Measurements from ENCODE around the gene PPP1R9B.

Gene PPP1R9B

DNA sequence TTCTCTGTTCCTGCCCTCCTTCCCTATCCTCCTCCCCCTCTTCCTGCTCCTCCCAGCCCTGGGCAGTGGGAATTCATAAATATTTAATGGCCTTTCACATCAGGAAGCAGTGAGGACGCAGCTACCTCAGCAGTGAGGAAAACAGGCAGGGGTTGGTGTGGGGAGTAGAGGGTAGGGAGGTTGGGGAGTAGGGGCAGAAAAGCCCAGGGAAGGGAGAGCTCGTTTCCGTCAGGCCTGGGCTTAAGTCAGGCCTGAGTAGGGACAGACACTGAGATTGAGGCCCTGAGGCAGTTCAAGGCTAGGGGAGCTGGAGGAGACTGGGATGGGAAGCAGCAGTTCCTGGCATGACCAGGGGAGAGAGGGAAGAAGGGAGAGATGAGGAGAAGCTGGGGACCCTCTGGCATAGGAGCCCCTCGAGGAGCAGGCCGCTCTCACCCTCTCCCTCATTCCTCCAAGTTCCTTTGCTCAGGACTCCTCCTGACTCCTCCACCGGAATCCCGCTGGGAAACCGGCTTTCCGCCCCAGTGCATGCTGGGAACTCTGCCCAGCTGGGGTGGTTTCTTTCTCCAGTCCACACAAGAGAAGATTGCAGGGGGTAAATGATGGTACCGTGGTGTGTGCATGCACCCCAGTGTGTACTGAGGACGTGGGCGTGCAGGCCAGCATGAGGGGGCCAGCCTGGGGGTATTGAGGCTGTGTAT is 26.7 kb downstream of the PPP1R9B start:
- DNase-seq, result no peak

DNA sequence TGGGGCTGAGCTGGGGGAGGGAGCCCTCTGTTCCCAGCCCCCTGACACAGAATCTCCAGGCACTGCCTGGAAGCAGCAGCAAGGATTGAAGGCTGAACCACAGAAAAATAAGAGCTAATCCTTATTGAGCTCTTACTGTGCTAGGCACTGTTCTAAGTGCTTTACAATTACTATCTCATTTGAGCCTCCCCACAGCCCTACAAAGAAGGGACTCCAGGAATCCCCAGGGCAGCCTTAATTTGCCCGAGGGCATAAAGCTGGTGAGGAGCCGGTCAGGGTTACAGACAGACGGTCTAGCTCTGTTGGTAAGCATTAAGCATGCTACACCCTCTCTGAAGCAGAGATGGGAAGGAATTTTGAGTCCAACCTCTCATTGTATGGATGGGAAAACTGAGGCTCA is 27.5 kb downstream of the PPP1R9B start:
- no peak for DNase-seq

DNA sequence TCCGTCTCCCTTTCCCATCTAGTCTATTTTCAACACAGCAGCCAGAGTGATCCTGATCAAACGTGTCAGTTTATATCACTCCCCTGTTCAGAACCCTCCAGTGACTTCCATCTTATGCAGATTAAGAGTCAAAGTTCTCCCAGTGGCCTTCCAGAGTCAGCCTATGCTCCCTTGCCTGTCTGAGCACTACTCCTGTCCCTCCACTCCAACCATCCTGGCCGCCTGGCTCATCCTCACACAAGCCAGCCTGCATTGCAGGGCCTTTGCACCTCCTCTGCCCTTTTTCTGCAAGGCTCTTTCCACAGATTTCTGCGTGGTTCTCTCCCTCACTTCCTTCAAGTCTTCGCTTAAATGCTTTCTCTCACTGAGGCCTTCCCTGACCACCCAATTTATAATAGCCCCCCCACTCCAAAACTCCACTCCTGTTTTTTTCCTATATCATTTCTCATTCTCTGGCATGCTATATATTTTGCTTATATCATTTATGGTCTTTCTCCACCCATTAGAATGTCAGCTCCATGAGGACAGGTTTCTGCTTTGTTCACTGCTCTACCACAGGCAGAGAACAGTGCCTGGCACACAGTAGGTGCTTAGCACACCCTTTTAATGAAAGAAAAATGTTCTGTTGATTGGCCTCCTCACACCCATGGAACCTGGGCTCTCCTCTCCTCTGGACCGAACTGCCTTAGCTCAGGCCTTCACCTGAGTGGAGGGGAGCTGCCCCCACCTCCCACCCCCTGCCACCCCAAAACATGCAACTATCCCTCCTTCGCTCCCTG is 29.8 kb downstream of the PPP1R9B start:
- no peak for DNase-seq

DNA sequence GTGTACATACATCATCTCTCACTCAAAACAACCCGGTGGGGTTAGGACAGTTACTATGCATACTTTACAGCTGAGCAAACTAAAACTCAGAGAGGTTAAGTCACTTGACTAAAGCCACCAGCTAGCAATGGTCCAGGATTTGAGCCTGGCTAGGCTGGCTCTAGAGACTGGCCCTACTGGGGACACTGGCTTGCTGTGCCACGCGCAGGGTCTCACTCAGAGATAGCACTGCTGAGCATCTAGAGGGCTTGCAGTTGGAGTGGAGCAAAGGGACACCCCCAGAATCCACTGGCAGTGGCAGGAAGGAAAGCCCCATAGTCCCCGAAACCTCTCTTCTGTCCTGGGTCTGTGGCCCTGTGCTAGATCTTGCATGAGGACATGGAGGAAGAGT is 31.7 kb downstream of the PPP1R9B start:
- no peak for DNase-seq

DNA sequence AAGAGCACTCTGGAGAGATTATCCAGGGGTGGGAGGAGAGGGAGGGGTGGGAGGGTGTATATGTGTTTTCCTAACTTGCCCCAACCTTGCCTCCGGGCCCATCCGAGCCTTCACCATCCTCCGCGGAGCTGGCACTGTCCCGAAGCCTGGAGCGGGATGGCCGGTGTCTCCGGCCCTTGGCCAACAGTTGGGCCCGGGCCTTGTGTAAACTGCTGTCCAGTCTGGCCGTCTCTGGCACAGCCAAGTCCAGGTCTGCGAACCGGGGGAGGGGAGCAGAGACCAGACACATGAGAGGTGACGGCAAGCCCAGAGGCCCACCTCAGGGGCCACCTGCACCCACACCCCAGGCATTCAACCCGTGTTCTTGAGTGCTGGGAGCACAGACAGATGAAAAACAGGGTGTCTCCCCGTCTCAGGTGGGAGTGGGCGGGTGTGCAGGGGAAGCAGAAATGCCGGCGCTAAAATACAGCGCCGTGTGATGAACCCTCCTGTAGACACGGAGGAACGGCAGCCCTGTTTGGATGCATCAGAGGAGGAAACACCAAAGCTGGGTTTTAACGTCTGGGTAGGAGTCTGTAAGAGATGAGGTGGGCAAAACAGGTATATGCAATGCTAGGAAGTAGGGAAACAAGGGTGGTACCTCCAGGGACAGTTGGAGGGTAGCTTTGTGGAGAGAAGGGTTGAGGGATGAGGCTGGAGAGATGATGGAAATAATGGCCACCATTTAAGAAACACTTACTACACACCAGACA is 32.2 kb downstream of the PPP1R9B start:
- DNase-seq, result no peak

DNA sequence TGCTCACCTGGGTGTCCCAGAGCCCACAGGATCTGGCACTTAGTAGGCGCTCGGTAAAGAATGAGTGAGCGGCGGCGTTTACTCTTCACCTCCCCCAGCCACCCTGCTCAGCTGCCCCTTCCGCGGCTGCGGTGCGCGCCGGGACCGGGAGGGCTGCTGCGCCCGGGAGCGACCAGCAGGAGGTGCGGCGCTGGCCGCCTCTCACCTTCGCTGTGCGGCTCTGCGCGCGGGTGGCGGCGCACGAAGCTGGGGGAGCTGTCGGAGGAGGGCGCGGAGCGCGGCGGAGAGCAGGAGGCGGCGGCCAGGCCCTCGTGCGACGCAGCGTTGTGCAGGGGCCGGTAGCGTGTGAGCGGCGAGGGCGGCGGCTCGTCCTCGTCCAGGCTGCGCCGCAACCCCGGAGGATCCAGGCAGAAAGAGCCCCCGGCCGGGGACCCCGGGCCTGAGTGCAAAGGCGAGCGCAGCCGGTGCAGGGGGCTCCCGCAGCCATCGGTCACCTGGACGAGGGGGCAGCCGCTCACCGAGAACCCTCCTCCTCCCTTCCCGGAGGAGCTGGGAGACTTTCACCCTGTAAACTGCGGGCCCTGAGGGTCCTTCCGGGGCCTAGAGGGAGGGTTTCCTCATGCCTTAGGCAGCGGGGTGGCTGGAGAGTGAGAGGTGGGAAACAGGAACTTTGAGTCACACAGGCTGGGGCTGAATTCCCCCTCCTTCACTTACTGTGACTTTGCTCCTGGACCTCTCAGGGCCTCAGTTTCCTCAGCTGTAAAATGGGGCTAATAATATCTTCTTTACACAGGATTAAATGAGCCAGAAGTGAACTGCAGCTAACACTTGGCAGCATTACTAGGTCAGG is 33.0 kb downstream of the PPP1R9B start:
- peak; percentile 62 for DNase-seq

DNA sequence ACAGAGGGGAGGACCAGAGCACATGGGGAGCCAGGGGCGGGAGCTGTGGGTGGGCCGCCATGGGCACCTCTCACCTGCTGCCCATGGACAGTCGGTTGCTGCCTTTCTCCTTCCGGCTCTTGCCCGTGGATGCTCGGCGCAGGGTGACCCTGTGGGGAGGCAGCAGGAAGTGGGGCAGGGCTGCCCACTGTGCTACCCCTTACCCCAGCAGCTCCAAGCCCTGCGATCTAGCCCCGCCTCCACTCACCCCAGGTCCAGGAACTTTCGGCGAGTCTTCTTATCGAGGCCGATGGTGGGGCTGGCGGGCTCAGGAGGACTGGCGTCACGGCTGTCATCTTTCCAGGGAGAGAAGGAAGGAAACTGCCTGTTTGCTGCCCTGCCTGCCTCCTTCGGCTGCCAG is 34.7 kb downstream of the PPP1R9B start:
- no peak for DNase-seq

DNA sequence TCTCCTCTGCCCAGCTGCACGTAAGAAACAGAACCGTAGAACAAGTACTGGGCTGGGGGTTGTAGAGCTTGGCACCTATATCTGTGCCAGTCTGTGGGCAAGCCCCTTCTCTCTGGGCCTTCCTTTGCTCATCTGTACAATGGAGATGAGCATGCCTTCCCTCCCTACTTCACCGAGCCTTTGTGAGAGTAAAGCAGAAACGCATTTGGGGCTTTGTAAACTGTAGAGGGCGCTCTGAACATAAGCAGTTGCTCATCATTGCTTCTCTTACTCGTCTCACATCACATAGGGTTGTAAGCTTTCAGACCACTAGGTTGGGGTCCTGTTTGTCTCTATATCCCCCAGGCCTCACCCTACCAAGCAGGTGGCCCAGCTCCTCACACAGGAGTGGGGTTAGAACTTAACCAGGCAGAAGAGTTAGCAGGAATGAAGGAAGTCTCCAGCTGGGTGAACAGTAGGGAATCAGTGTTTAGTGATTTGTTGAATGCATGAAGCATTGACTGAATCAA is 35.6 kb downstream of the PPP1R9B start:
- no peak for DNase-seq

DNA sequence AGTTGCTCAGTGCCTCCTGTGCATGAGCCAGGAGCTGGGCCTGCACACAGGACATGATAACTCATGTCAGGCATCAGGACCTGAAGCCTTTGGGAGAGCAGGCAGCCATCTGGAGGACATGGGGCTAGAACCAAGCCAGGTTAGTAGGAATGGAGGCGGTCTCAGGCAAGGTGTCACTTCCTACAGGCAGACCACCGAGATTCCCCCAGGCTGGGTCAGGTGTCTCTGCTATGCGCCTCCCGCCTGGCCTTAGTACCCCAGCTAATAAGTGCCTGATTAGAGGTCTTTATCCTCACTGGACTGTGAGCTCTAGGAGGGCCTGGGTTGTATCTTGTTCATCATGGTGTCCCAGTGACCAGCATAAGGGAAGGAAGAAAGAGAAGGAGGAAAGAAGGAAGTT is 36.1 kb downstream of the PPP1R9B start:
- DNase-seq, result no peak

DNA sequence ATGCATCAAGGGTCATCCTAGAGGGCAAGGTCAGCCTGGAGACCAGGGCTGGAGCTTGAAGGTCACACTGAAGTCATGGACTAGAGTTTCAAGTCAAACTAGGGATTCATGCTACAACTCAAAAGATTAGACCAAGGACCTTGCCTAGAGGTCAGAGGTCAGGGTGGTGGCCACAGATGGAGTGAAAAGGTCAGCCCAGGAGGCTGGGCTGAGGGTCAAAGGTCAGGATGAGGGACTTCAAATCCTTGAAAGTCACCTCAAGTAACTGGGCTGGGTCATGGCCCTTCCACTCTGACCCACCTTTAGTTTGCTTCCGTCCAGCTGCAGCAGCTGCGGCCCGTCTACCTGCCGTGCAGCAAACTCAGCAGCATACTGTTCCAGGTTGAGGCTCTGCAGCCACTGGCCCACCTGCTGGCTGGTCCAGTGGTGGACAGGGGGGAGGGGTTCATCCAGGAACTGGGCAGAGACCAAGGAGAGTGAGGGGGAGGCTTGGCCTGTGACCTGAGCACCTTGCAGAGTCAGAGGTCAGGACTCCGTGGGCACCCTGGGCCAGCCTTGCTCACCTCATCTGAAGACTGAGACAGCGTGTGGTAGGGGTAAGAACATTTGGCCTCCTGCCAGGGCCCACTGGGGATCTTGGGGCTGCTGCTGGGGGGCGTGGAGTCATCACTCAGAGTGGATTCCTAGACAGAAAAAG is 36.7 kb downstream of the PPP1R9B start:
- DNase-seq, result no peak

DNA sequence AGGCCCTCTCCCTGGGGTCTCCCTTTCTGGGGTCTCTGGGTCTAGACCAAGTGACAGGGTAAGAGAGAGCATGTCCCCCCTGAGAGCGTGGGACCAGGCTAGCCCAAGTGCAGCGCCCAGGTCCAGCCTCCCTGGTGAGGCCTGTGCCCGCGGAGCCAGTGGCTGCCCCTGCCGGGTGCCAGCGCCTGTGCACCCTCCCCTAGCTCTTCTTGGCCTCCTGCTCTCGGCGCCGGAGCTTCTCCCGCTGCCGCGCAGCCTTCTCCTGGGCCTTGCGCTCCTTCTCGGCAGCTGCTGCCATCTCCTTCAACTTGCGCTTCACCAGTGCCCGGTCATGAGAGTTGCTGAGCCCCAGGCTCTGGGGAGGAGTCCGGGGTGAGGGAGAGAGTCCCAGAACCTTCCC is 37.8 kb downstream of the PPP1R9B start:
- no peak for DNase-seq

DNA sequence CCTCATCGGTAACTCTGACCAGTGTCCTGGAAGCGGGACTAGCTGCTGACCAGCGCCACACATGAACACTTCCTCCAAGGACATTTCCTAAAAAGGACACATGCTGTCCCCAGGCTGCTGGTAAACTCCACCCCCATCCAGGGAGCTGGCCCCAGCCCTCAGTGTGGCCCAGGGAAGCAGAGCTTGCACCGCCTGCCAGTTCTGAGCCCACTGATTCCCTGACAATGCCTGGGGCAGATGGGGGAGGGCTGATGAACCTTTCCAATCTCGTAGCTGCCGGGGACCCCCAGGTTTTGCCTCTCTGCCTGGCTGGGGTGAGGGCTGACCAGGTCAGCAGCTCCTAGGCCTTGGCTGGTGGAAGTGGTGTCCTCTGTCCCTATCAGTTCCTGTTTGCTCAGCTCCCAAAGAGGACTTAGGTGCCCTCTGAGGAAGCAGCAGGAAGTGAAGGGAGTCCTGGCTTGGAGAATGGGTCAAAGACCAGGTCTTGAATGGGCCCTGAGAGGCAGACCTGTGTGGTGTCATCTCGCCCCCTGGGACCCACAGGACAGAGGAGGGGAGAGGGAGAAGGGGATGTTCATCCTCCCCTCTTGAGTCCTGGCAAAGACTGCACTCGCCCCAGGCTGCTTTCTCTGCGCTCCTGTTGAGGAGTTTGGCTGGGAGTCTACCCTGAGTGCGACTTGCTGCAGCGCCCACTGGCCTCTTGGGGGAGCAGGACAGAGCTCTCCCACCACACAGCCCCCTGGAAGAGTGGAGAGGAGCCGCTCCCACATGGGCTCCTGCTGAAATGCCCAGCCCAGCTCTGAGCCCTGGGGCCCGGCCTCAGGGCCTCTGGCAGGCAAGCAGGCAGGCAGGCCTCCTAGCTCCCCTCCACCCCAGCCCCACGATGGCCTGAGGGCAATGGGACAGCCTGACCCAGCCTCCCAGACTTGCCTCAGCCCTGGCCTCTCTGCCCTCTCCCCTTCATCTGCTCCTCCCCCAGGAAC is 38.5 kb downstream of the PPP1R9B start:
- no peak for DNase-seq

DNA sequence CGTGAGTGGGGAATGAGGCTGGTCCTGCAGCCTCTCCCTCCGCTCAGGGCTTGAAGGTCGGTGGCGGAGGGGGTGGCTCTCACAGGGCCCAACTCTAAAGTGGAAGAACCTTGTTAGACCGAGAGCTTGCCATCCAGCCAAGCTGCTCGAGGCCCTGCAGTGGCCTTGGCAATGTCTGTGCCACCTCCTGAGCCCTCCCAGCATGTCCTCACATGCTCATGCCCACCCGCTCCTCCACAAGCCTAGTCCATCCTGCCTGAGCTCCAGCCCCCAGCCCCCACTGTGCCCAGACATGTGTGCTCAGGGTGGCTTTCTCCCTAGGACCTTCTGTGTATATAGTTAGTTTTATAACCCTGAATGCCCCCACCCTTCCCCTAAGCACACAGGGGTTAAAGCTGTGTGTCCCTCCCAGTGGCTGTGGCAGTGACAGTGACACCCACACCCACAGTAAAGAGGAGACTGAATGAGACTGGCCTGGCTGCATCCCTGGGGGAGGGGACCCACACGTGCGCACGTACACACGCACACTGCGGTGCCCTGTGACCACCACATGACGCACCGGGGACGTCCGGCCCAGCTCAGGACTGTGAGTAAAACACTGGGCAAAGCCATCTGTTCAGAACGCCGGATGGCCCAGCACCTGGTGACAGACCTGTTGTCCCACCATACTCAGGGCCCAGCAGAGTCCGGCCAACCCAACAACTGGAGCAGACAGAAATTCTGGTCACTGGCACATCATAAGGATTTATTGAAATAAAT is 39.7 kb downstream of the PPP1R9B start:
- DNase-seq, result no peak

DNA sequence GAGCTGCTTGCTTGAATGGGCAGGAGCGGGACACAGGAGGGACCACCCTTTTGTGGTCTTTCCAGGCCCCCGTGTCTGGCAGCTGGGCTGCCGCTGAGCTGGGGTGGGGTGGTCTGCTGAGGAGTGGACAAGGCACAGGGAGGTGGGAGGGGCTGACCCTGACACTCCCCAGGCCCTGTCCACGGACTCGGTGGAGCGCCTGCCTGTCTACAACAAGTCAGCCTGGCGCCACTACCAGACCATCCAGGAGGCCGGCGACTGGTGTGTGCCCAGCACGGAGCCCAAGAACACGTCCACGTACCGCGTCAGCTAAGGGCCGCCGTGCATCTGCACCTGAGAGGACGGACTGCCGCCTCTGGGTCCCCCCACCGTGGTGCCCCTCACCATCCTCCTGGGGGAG is 40.7 kb downstream of the PPP1R9B start:
- DNase-seq, result peak; percentile 32

DNA sequence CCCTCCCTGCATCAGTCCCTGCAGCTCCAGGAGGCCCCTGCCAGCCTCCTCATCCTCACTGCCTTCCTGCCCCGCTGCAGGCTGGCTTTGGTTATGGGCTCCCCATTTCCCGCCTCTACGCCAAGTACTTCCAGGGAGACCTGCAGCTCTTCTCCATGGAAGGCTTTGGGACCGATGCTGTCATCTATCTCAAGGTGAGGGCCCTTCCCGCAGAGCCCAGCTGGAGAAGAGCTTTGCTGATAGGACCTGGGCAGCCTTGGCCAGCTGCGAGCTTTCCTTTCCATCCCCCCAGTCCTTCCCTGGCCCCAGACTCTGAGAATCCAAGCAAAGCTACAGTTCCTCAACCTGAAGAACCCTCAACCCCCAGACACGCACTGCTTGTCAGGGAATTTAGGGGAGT is 41.3 kb downstream of the PPP1R9B start:
- no peak for DNase-seq

DNA sequence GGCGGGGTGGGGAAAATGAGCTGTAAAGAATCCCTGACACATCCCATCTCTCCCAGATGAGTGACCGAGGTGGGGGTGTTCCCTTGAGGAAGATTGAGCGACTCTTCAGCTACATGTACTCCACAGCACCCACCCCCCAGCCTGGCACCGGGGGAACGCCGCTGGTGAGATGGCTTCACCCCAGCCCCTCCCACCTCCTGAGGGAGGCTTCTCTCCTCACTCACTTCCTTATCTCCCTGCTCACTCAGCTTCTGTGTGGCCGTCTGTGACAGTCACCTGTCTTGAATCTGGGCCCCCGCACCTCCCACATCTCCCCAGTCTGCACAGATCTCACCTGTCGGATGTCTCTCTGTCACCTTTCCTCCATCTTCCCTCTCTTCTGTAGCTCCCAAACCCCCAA is 41.9 kb downstream of the PPP1R9B start:
- DNase-seq, result no peak

DNA sequence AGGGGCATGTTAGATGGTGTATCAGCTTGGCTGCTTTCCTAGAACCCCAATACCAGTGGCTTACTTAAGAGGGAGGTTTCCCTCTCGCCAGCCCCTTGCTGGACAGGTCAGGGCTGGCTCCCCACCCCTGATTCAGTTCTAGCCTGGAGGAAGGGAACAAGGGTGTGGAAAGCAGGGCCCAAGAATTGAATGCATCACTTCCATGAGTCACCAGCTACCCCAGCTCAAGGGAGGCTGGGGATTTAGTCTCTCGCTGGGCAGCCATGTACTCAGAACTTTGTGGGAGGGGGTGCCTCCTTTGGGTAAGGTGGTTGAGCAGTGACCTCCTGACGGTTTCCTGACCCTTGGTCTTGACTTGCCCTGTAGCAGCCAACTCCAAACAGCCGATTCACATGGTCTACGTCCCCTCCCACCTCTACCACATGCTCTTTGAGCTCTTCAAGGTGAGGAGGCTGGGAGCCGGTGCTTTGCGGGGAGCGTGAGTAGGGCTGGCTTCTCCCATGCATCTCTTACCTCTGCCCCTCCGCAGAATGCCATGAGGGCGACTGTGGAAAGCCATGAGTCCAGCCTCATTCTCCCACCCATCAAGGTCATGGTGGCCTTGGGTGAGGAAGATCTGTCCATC is 42.6 kb downstream of the PPP1R9B start:
- DNase-seq, result no peak

DNA sequence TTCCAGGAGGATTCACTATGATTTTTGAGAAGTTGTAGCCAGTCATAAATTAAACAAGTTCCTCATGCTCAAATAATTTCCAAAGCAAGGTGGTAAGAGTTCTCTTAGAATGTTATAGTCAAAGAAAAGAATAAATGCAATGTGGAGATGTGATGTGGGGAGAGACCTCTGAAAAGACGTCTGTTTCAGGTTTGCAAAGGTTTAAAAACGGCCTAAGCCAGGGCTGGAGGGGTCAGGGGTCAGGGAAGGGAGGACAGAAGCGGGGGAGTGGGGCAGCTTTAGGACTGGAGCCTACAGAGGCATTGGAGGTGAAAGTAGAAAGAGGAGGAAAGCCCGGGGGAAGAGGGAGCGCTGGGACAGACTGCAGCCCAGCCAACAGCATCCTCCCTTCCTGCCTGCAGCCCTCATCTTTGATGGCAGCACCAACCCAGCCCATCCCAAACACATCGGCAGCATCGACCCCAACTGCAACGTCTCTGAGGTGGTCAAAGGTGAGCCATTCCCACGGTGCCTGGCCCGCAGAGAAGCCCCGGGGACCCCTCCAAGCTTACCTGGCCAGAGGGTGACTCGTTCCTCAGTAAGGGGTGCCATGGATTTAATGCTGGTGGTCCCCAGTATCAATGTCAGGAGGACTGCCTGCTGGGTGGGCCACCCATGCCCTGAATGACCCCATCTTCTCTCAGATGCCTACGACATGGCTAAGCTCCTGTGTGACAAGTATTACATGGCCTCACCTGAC is 43.9 kb downstream of the PPP1R9B start:
- DNase-seq, result no peak

DNA sequence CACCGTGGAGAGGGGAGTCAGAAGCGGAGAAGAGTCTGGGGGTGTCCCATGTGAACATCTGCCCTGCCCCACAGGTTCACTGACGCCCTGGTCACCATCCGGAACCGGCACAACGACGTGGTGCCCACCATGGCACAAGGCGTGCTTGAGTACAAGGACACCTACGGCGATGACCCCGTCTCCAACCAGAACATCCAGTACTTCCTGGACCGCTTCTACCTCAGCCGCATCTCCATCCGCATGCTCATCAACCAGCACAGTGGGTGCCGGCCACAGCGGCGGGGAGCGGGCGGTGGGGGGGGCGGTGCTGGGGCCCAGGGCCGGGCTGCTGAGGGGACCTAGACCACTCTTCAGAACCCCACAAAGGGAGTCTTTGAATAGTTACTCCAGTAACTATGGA is 44.7 kb downstream of the PPP1R9B start:
- DNase-seq, result no peak
